Measurements from ENCODE around the gene KCNV2. TPM values are rescaled to one million over a fixed set of nuclear protein-coding genes. Genes with fewer than 3 reads are reported as not detected.

The KCNV2 gene
- total RNA-seq, 2 donors from 2014 or later = not detected

DNA sequence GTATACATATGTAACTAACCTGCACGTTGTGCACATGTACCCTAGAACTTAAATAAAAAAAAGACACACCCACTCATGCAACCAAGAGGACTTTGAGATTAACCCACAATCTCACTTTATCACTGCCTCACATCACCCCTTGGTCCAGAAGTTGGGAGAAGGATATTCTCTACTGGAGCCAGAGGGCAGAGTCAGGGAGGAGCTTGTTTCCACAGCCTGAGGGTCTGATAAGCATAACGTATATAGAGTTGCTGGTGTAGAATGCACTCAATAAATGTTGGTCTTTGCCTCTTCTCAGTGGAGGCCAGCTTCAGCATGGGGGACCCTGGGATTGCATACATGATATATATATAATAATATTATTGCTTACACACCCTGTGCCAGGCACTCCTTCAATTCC, 10.1 kb downstream of the KCNV2 start:
- WGBS, 2 donors = 63 to 65% methylated on average over 2 of the region's 2 CpGs
- H3K27me3 ChIP-seq = no peaks in the 10 kb centered on the region
- no peak for ATAC-seq
- peaks cover 13% of the 10 kb centered on the region for H3K4me1 ChIP-seq
- H3K4me3 ChIP-seq = no peak overlapping the region
- H3K27ac ChIP-seq = no peak overlapping the region
- TF ChIP-seq, protein P1, sequence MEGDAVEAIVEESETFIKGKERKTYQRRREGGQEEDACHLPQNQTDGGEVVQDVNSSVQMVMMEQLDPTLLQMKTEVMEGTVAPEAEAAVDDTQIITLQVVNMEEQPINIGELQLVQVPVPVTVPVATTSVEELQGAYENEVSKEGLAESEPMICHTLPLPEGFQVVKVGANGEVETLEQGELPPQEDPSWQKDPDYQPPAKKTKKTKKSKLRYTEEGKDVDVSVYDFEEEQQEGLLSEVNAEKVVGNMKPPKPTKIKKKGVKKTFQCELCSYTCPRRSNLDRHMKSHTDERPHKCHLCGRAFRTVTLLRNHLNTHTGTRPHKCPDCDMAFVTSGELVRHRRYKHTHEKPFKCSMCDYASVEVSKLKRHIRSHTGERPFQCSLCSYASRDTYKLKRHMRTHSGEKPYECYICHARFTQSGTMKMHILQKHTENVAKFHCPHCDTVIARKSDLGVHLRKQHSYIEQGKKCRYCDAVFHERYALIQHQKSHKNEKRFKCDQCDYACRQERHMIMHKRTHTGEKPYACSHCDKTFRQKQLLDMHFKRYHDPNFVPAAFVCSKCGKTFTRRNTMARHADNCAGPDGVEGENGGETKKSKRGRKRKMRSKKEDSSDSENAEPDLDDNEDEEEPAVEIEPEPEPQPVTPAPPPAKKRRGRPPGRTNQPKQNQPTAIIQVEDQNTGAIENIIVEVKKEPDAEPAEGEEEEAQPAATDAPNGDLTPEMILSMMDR (IDR thresholded peaks at IDR 0.05) = no peak
- no peak for TF ChIP-seq POLR2A (IDR thresholded peaks at IDR 0.05)
- intact Hi-C loops (cut with DNase I) = no loop called here
- no peaks in the 10 kb centered on the region for H3K9me3 ChIP-seq
- no peaks in the 10 kb centered on the region for H3K36me3 ChIP-seq (replicated peaks in 1 of 2; ENCODE audit: insufficient read depth in 1 of 2, low read depth in 2 of 2)
- no peak for DNase-seq

DNA sequence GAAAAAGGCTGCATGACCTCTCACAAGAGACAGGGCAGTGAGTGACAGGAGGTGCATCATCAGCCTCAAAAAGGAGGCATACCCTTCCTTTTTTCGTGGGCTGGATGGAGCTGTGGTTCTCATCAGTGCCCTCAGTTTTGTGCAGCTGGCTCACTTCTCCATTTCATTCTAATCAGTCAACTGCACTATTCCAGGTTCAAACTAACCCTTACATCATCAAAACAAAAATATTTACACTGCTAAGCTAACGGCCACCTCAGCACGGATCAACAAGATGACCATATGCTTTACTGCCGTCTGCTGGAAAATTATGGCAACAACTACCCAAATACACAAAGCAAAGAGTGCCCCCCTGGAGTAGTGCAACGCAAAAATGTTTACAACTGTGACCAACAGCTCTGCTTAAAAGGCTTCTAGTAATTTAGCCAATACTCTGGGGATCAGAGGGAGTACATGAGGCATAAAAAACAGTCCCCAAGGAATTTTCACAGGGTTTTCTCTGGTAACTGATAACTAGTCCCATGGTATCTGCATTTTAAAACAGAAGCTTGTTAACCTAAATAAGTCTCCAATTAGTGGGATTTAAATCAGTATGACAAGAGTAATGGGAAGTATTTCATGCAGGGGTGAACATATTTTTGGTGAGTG, 10.8 kb downstream of the KCNV2 start:
- Histone ChIP-seq H3K27me3 (no peaks in the 10 kb centered on the region), H3K27ac (no peak overlapping the region), H3K4me3 (no peak overlapping the region), H3K36me3 (replicated peaks in 1 of 2; ENCODE audit: insufficient read depth in 1 of 2, low read depth in 2 of 2) (no peaks in the 10 kb centered on the region), H3K9me3 (no peaks in the 10 kb centered on the region), H3K4me1 (peaks cover 13% of the 10 kb centered on the region)
- peak; percentile 43 to 73 (median 54) for DNase-seq
- intact Hi-C loops (cut with DNase I) = no loop called here
- ATAC-seq = peak; percentile 85
- 9 to 10% methylated on average over 5 of the region's 5 CpGs for WGBS, 2 donors
- no peak for TF ChIP-seq POLR2A (IDR thresholded peaks at IDR 0.05)
- TF ChIP-seq, protein P1 (IDR thresholded peaks at IDR 0.05) = peak; percentile 34 to 87 (median 68)

DNA sequence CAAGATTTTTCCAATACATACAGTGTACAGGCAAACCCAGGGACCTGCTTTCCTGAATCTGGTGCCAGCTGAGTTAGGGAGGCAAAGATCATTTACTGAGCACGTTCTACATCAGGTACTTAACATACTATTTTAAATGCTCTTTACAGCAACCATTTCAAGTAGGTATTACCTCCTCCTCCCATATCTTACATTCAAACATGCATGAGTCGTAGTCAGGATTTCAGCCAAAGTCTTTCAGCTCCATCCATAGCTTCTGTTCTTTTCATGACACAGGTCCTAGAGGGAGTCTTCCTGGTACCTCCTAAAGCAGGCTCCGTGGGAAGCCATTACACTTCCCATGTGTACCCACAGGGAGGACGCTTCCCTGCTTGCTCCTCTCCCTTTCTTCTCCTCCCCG, 11.7 kb downstream of the KCNV2 start:
- intact Hi-C loops (cut with DNase I) = no loop called here
- ATAC-seq (no peak), DNase-seq (no peak)

DNA sequence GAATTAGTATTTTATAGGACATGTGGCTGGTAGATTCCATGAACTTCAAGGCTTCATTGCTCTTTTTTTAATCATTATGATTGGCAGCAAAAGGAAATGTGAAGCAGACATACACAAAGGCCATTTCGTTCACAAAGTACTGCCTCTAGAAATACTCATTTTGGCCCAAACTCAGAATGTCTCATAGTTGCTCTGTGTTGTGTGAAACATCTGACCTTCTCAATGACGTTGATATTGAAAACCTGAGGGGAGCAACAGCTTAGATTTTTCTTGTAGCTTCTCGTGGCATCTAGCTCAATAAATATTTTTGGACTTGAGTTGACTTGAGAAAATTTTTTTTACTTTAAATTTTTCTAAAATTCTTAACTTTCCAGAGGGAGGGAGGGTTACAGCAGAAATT, 12.4 kb downstream of the KCNV2 start:
- H3K9me3 ChIP-seq = no peaks in the 10 kb centered on the region
- WGBS, 2 donors = 51 to 61% methylated on average over 3 of the region's 3 CpGs
- ATAC-seq = no peak
- no peak for TF ChIP-seq POLR2A (IDR thresholded peaks at IDR 0.05)
- TF ChIP-seq, protein P1 (IDR thresholded peaks at IDR 0.05) = no peak
- H3K27me3 ChIP-seq = no peaks in the 10 kb centered on the region
- no peak overlapping the region for H3K4me3 ChIP-seq
- no peak overlapping the region for H3K27ac ChIP-seq
- H3K36me3 ChIP-seq (replicated peaks in 1 of 2; ENCODE audit: insufficient read depth in 1 of 2, low read depth in 2 of 2) = no peaks in the 10 kb centered on the region
- peaks cover 13% of the 10 kb centered on the region for H3K4me1 ChIP-seq
- intact Hi-C loops (cut with DNase I) = loop anchor here (10.0 kb wide), 1 partner anchor 595 kb away; no protein-coding TSS in a partner anchor
- DNase-seq = no peak

More for the DNA sequence above, 11.7 kb downstream of the KCNV2 start:
- no peak for TF ChIP-seq POLR2A (IDR thresholded peaks at IDR 0.05)
- TF ChIP-seq, protein P1 (IDR thresholded peaks at IDR 0.05) = no peak
- peaks cover 13% of the 10 kb centered on the region for H3K4me1 ChIP-seq
- no peaks in the 10 kb centered on the region for H3K9me3 ChIP-seq
- H3K27me3 ChIP-seq = no peaks in the 10 kb centered on the region
- no peak overlapping the region for H3K4me3 ChIP-seq
- no peaks in the 10 kb centered on the region for H3K36me3 ChIP-seq (replicated peaks in 1 of 2; ENCODE audit: insufficient read depth in 1 of 2, low read depth in 2 of 2)
- no peak overlapping the region for H3K27ac ChIP-seq
- WGBS, 2 donors = 82 to 84% methylated on average over 5 of the region's 5 CpGs

DNA sequence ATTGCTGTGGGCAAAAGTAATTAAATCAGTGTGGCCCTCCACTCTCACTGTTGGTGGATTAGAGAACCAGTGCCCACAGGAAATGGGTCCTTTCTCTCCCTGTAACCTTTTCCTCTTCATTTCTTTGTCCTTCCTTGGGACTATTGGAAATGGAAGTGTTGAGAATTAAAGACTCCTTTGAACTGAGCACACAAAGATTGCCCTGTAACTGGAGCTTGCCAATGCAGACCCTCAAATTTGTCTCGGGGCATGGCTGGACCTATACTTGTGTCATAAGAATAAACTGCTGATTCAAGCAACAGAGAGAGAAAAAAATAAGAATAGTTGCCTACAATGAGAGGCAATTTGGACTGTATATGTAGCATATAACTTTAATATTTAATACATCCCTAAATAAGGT, 13.7 kb downstream of the KCNV2 start:
- H3K9me3 ChIP-seq = no peaks in the 10 kb centered on the region
- no peaks in the 10 kb centered on the region for H3K27me3 ChIP-seq
- intact Hi-C loops (cut with DNase I) = loop anchor here (10.0 kb wide), 1 partner anchor 596 kb away; no protein-coding TSS in a partner anchor
- H3K27ac ChIP-seq = no peak overlapping the region
- no peak overlapping the region for H3K4me3 ChIP-seq
- DNase-seq (no peak), ATAC-seq (no peak)
- peaks cover 13% of the 10 kb centered on the region for H3K4me1 ChIP-seq
- TF ChIP-seq, protein P1 (IDR thresholded peaks at IDR 0.05) = no peak
- TF ChIP-seq POLR2A (IDR thresholded peaks at IDR 0.05) = no peak
- 91 to 95% methylated on average over 1 of the region's 1 CpG for WGBS, 2 donors
- no peaks in the 10 kb centered on the region for H3K36me3 ChIP-seq (replicated peaks in 1 of 2; ENCODE audit: insufficient read depth in 1 of 2, low read depth in 2 of 2)
